Stimulated activated CD8-positive, alpha-beta memory T cell treated with anti-CD3 and anti-CD28 coated beads, Interleukin-4, amount 100 ng/mL, for 48 hours (primary cell): ENCODE data around the gene ZRANB2.

Experiments used
- DNase-seq: peaks from one replicate; pipeline ENCODE4 v3.0.0-alpha.2; 2020

The ZRANB2 gene

DNA sequence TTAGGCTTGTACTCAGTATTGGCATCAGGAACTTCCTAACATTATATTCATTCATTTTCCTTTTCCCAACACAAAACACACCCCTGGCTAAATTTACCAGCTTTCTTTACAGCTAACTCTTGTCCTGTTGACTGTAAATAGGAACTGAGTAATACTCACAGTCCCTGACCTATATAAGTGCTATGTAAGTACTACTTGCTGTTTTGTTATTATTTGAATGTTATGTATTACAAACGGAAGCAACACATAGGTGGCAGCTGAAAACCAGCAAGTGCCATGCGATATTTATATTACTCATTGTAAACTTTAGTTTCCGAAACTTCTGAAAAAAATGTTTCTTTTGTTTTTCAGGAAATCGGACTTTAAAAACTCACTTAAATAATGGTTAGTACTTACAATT lies 54.7 kb downstream of the ZRANB2 start:
- DNase-seq: no peak

DNA sequence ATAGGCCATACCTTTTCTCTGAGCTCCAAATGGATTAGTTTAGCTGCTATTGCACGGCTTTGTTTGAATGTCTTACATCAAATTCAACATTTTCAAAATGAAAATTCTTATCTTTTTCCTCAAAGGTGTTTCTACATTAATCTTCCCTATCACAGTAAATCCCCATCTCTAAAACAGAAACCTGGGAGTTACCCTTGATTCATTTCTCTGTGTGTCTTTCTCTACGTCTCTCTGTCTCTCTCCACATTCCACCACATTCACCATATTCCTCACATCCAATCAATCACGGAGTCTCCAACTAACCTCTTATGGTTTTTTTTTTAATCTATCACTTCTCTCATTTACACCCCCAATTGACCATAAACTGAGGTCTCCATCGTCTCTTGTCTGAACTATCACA lies 57.3 kb downstream of the ZRANB2 start:
- no peak for DNase-seq

DNA sequence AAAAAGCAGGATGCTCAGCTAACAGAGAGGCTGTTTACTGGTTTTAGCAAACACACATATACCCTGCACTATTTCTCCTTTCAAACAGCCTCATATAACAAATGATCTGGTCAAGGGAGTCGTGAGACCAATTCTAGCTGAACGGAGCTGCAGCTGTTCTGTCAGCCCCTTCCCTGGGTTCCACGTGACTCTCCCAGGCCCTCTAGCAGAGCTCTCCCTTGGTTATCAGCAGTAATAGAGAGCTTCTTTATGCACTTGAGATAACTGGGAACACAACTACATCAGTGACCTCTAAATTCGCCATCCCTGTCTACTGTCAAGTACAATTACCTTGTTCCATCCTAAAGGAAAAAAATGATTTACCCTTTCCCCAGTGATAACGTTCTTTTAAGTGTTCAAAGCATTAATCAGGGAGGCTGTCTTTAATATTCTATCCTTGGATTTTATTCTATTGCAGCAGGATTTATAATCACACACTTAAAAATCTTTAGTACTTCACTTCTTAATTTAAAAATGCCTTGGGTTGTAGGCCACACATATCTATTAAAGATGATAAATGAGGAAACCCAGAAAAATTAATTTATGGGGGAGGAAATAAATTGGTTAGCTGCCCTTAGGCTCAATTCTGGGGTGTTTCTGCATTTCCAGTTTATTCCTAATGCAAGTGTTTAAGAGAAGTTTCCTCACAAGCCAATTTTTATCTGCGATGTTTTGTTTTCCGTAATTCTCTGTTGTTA lies 61.4 kb downstream of the ZRANB2 start:
- DNase-seq: no peak

DNA sequence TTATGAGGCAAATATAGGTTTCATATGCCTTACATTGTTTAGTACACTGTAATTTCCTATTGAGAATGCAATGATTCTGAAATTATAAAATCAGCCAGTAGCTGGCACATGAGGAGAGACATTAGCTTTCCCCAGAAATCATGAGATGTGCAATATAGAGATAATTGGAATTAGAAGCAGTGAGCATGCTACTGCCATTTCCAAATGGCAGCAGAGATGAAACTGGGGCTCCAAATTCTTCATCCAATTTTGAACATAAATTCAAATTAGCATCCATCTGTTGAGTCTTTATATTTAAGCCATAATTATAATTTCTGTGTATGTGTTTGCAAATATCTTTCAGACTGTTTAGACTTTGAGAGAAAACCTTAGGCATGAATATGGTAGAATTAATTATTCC lies 62.0 kb downstream of the ZRANB2 start:
- no peak for DNase-seq

DNA sequence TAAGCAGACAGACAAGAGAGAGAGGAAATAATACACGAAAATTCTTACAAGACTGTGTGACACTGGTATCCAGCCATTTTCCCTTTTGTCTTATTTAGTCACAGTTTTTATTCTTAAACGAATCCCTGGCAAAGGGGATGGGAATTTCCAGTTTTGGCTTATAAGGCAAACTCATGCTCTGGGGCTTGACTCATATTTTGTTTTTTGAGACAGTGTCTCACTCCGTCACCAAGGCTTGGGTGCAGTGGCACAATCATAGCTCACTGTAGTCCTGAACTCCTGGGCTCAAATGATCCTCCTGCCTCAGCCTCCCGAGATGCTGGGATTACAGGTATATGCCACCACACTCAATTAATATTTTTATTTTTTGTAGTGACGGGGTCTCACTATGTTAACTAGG lies 65.1 kb downstream of the ZRANB2 start:
- no peak for DNase-seq

DNA sequence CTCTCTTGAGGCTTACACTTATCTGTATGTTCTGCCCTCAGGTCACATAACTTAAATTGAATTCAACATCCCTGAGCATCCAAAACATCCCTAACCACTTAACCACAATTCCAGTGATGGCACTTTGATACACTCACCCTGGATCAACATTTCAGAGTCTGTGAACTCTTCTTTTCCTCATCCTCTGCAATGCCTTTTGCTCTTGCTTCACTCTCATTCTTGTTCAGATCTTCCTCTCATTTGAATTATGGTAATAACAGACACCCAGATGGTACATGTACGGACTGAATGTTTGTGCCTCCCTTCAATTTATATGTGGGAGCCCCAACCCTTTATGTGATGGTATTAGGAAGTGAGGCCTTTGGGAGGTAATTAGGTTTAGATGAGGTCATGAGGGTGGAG lies 66.7 kb downstream of the ZRANB2 start:
- DNase-seq: no peak
